ENCODE measurements around the gene GAS7.

GAS7 gene

GRCh38 chr17:10173913-10174312 is 24.5 kb downstream of the GAS7 start:
- TF ChIP-seq CTCF (IDR thresholded peaks at IDR 0.05; ENCODE audit: low read depth, low read length): no peak

DNA sequence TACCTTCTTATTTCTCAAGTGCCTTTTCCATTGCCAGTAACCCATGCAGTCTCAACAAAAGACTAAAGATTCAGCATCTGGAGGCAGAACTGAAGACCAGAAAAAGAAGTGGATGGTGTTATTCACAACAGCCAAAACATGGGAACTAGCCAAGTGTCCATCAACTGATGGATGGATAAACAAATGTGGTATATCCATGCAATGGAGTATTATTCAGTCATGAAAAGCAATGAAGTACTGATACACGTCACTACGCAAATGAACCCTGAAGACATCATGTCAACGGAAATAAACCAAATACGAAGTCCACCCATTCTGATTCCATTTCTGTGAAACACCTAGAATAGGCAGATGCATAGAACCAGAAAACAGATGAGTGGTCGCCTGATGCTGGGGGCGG is 25.6 kb downstream of the GAS7 start:
- no peaks in the 10 kb centered on the region for H3K27me3 ChIP-seq (ENCODE audit: insufficient read depth, low read depth, severe bottlenecking)
- H3K27ac ChIP-seq: no peak overlapping the region
- no peak for DNase-seq
- no peak for TF ChIP-seq CTCF (IDR thresholded peaks at IDR 0.05; ENCODE audit: low read depth, low read length)
- H3K36me3 ChIP-seq: no peaks in the 10 kb centered on the region
- H3K4me3 ChIP-seq (ENCODE audit: low read depth, low read length): no peak overlapping the region
- no peaks in the 10 kb centered on the region for H3K9me3 ChIP-seq (ENCODE audit: severe bottlenecking)

More at GRCh38 chr17:10173913-10174312, 24.5 kb downstream of the GAS7 start:
- DNase-seq: no peak
- no peak overlapping the region for H3K27ac ChIP-seq
- no peaks in the 10 kb centered on the region for H3K27me3 ChIP-seq (ENCODE audit: insufficient read depth, low read depth, severe bottlenecking)
- H3K4me3 ChIP-seq (ENCODE audit: low read depth, low read length): no peak overlapping the region
- no peaks in the 10 kb centered on the region for H3K9me3 ChIP-seq (ENCODE audit: severe bottlenecking)
- no peaks in the 10 kb centered on the region for H3K36me3 ChIP-seq

DNA sequence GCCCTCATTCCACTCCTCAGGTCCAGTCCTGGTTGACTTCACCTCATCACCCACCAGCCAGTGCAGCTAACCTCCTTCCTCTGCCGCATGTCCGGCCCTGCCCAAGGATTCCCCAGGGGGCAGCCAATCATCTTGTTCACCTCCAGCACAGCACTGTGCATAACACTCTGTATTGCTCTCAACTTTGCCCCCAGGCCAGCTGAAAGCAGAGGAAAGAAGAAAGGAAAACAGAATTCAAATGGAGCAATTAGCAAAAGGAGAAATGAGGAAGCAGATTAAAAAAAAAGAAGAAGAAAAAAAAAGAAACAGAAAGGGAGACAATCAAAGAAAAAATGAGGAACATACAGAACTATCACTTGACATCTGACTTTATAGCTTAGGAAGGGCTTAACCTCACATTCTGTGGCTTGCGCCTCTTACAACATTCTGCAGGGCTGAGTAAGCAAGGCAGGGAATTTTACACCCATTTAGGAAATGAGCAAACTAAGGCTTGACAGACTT is 26.1 kb downstream of the GAS7 start:
- no peak for DNase-seq

DNA sequence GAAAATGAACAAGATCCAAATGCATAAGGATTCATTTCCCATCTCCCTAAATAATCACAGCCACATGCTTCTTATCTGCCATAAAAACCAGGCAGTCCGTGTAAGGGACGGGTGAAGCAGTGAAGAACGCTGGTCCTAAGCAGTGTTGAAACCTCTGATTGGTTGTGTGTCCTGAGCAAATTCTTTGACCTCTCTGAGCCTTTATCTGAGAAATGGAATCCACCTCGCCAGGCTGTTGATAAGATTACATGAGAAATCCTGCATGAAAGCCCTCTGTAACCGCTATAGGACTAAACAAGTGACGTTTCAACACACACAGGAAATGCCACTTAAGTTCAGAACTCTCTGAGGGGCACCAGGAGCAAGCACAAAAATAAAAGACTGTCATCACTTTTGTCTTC is 26.8 kb downstream of the GAS7 start:
- Histone ChIP-seq H3K27me3 (ENCODE audit: insufficient read depth, low read depth, severe bottlenecking) (no peaks in the 10 kb centered on the region), H3K36me3 (no peaks in the 10 kb centered on the region), H3K4me3 (ENCODE audit: low read depth, low read length) (no peak overlapping the region), H3K9me3 (ENCODE audit: severe bottlenecking) (no peaks in the 10 kb centered on the region), H3K27ac (no peak overlapping the region)
- no peak for DNase-seq
- TF ChIP-seq CTCF (IDR thresholded peaks at IDR 0.05; ENCODE audit: low read depth, low read length): no peak

More for the DNA sequence above, 26.1 kb downstream of the GAS7 start:
- Histone ChIP-seq H3K36me3 (no peaks in the 10 kb centered on the region), H3K4me3 (ENCODE audit: low read depth, low read length) (no peak overlapping the region), H3K27ac (no peak overlapping the region), H3K9me3 (ENCODE audit: severe bottlenecking) (no peaks in the 10 kb centered on the region), H3K27me3 (ENCODE audit: insufficient read depth, low read depth, severe bottlenecking) (no peaks in the 10 kb centered on the region)
- TF ChIP-seq CTCF (IDR thresholded peaks at IDR 0.05; ENCODE audit: low read depth, low read length): no peak

DNA sequence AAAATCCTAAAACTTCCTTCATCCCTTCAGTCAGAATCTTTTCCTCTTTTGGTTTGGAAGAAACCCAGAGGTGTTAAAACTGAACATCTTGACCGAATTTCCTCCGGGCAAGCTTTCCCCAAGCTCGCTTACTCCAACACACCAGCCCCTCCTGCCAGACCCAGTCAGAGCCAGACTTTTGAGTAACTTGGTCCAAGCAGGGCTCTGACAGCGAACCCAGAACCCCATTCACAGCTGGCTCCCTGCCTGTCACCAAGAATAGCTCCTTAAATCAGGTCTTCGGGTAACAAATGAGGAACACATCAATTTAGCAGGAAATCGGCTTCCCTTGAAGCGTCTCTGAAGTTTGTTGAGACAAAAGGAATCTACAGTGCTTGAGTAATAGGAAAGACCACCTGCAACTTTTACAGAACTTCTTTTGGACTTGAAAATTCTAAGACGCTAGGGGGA is 27.3 kb downstream of the GAS7 start:
- Histone ChIP-seq H3K36me3 (no peaks in the 10 kb centered on the region), H3K4me3 (ENCODE audit: low read depth, low read length) (no peak overlapping the region), H3K27me3 (ENCODE audit: insufficient read depth, low read depth, severe bottlenecking) (no peaks in the 10 kb centered on the region), H3K9me3 (ENCODE audit: severe bottlenecking) (no peaks in the 10 kb centered on the region), H3K27ac (no peak overlapping the region)
- TF ChIP-seq CTCF (IDR thresholded peaks at IDR 0.05; ENCODE audit: low read depth, low read length): no peak
- DNase-seq: no peak

DNA sequence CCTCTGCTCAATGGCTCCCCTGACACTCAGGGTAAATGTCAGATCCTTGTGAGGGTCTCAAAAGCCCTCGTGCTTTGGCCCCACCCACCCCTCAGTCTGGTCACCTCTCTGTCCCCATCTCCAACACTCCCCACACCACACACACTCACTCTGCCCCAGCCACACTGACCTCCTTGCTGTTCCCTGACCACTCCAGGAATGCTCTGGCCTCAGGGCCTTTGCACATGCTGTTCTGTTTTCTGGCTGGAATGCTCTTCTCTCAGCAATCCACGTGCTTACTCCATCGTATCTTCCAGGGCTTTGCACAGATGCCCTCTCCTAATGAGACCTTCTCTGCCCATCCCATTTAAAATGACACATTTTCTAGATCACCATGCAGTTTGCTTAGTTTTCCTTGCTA is 28.2 kb downstream of the GAS7 start:
- Histone ChIP-seq H3K36me3 (no peaks in the 10 kb centered on the region), H3K4me3 (ENCODE audit: low read depth, low read length) (no peak overlapping the region), H3K27me3 (ENCODE audit: insufficient read depth, low read depth, severe bottlenecking) (no peaks in the 10 kb centered on the region), H3K9me3 (ENCODE audit: severe bottlenecking) (no peaks in the 10 kb centered on the region), H3K27ac (no peak overlapping the region)
- no peak for DNase-seq
- TF ChIP-seq CTCF (IDR thresholded peaks at IDR 0.05; ENCODE audit: low read depth, low read length): no peak
